GM21447 (cell line): ENCODE measurements around the gene GPR155.
A peak's percentile ranks its signal among the peaks of the same experiment; 100 is the strongest.
"Not testable (repeated sequence)": the region's sequence is repeated elsewhere in the genome, so short reads cannot be mapped to it uniquely, and the experiment has no call there.

ENCODE experiments used
- ATAC-seq: cut with Tn5 transposase; IDR thresholded peaks from one replicate; pipeline ENCODE4 v1.9.1; 2021; ENCODE audit not compliant: unreplicated experiment

Gene GPR155

GRCh38 chr2:174439323-174439722 lies 47.5 kb downstream of the GPR155 start:
- ATAC-seq: no peak

GRCh38 chr2:174438146-174438886 lies 48.5 kb downstream of the GPR155 start:
- ATAC-seq: no peak

GRCh38 chr2:174436351-174436750 lies 50.5 kb downstream of the GPR155 start:
- no peak for ATAC-seq

- ATAC-seq: no peak
Measured at GRCh38 chr2:174431902-174432301, 54.9 kb downstream of the GPR155 start.

GRCh38 chr2:174430066-174430465 lies 56.8 kb downstream of the GPR155 start:
- ATAC-seq: no peak

GRCh38 chr2:174428214-174428613 lies 58.6 kb downstream of the GPR155 start:
- no peak for ATAC-seq

GRCh38 chr2:174412256-174412655 lies 74.6 kb downstream of the GPR155 start:
- no peak for ATAC-seq

- ATAC-seq: not testable (repeated sequence)
Measured at GRCh38 chr2:174410039-174410438, 76.8 kb downstream of the GPR155 start.

- ATAC-seq: no peak
Measured at GRCh38 chr2:174403628-174404027, 83.2 kb downstream of the GPR155 start.

GRCh38 chr2:174400853-174401252 lies 86.0 kb downstream of the GPR155 start:
- ATAC-seq: no peak

GRCh38 chr2:174399171-174399570 lies 87.7 kb downstream of the GPR155 start:
- ATAC-seq: no peak

- no peak for ATAC-seq
Measured at GRCh38 chr2:174397773-174398172, 89.1 kb downstream of the GPR155 start.

GRCh38 chr2:174395969-174396630 lies 90.7 kb downstream of the GPR155 start:
- ATAC-seq: peak; percentile 23

GRCh38 chr2:174395284-174395968 lies 91.4 kb downstream of the GPR155 start, which contains the start of gene SCRN3:
Gene SCRN3 (plus strand): TSS chr2:174395730. CDS start chr2:174398284, 2,554 bp downstream.
- ATAC-seq: peak; percentile 97

- no peak for ATAC-seq
Measured at GRCh38 chr2:174392706-174393105, 94.1 kb downstream of the GPR155 start.

GRCh38 chr2:174390303-174390702 lies 96.5 kb downstream of the GPR155 start:
- not testable (repeated sequence) for ATAC-seq

GRCh38 chr2:174389542-174389941 lies 97.3 kb downstream of the GPR155 start:
- no peak for ATAC-seq

- not testable (repeated sequence) for ATAC-seq
Measured at GRCh38 chr2:174388706-174389105, 98.1 kb downstream of the GPR155 start.

GRCh38 chr2:174385201-174385600 lies 101.6 kb downstream of the GPR155 start:
- ATAC-seq: no peak

- no peak for ATAC-seq
Measured at GRCh38 chr2:174383796-174384195, 103.0 kb downstream of the GPR155 start.
